AG04449 (cell line): ENCODE data around the gene SIPA1L3.

Source experiments
- CTCF ChIA-PET: fragments of 350-600 bp; formaldehyde crosslinking; extraction: SDS; loops from one replicate; lab custom pipeline; 2021; ENCODE audit warnings: antibody characterized with exemption; lab: Yijun Ruan, JAX
- POLR2A ChIA-PET: fragments of 400-600, 350-600 bp; formaldehyde crosslinking; extraction: SDS; loops from one replicate; lab custom pipeline; 2020; ENCODE audit warnings: antibody characterized with exemption, inconsistent platforms; lab: Yijun Ruan, JAX
- DNase-seq: peaks from one replicate; pipeline ENCODE4 v3.0.0-alpha.2; 2010; ENCODE audit warnings: low read depth, low spot score
- H3K4me3 ChIP-seq: 2 replicates; pipeline ENCODE4 v1.5.1; 2011; ENCODE audit warnings: low read depth, mild to moderate bottlenecking, control low read depth, low read length
- CTCF ChIP-seq: IDR thresholded peaks from one replicate; pipeline ENCODE4 v1.5.1; 2011; ENCODE audit warnings: mild to moderate bottlenecking, moderate library complexity, low read length, control low read depth, inconsistent platforms; ENCODE audit not compliant: insufficient read depth; ENCODE audit errors: missing control alignments

The SIPA1L3 gene

GRCh38 chr19:38248421-38248820, 341.4 kb downstream of the SIPA1L3 start:
- ChIA-PET POLR2A (no interaction called here), CTCF (interaction anchor here (1.1 to 13.3 kb wide), 2 partner anchors 15 to 84 kb away, joined by 4 to 298 read pairs; partner anchors contain the start of gene CATSPERG)
- no peak for DNase-seq
- H3K4me3 ChIP-seq, result no peak overlapping the region
- no peak for TF ChIP-seq CTCF

GRCh38 chr19:38250428-38250820, 343.4 kb downstream of the SIPA1L3 start:
- CTCF ChIA-PET, result interaction anchor here (1.0 to 3.4 kb wide), 3 partner anchors 16 to 85 kb away, joined by 5 to 16 read pairs (median 8); partner anchors contain the start of gene CATSPERG

DNA sequence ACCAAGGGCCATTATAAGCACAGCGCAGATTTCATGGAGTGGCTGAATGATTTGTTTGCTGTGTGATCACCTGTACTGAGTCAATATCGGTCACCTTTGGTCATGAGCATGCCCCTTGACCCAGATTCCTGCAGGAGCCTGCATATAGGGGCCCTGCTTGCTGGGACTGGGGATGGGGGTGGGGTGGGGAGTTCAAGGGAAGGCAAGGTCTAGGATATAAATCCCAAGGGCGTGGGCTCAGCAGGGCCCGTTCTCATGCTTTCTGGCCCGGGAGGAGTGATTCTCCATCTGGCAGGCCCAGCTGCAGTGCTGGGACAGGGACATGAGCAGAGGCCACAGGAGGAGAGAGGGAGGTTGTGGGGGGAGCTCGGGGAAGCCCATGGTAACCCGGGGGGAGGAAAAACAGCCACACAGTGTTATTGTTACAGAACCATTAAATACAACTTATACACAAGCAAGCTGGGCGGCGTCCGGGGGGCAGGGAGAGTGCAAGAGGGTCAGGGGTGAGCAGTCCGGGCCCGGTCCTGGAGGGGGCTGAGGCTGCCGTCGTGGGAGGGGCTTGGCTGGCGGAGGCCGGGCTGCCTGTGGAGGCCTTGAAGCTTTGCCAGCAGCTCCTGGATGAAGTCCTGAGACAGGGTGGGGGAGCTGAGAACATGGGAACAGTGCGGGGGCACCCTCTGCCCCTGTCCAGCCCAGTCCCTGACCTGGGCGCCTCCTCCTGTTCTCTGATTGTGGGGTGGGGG, 344.0 kb downstream of the SIPA1L3 start:
- ChIA-PET CTCF (interaction anchor here (0.7 to 3.4 kb wide), 12 partner anchors 10 to 383 kb away, joined by 3 to 16 read pairs (median 4); partner anchors contain the start of genes CATSPERG, KCNK6 and SPINT2), POLR2A (interaction anchor here (1.8 kb wide), 1 partner anchor 69 kb away, joined by 8 read pairs; the partner anchor contains the start of gene KCNK6)
- TF ChIP-seq CTCF, result no peak
- no peak for DNase-seq
- H3K4me3 ChIP-seq, result no peak overlapping the region

More at GRCh38 chr19:38250428-38250820, 343.4 kb downstream of the SIPA1L3 start:
- no peak for TF ChIP-seq CTCF
- POLR2A ChIA-PET, result no interaction called here
- no peak for DNase-seq
- H3K4me3 ChIP-seq, result no peak overlapping the region

DNA sequence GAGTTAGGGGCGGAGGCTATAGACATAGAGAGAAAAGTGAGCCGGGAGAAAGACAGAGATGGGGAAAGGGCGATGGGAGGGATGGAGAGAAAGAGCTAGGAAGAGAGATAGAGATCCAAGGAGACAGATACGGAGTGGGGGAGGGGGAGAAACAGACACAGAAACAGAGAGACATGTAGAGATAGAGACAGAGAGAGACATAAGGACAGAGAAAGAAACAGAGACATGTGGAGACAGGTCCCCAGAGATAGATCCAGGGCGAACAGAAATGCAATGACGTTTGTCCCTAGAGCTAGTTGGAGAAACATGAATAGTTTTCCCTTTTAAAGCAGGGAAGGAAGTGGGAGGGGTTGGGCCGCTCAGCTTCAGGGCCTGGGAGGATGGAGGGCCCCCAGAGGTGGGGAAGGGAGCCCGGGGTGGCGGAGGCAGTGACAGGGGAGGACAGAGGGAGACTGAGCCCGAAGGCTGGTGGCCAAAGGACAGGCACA, 344.6 kb downstream of the SIPA1L3 start:
- CTCF ChIA-PET, result interaction anchor here (0.7 to 5.8 kb wide), 16 partner anchors 6 to 383 kb away, joined by 3 to 47 read pairs (median 4); partner anchors contain the start of genes CATSPERG, KCNK6 and SPINT2
- H3K4me3 ChIP-seq, result no peak overlapping the region; the same call in 1 of the 2 replicates
- no peak for DNase-seq
- TF ChIP-seq CTCF, result no peak
- POLR2A ChIA-PET, result interaction anchor here (1.8 kb wide), 1 partner anchor 68 kb away, joined by 8 read pairs; the partner anchor contains the start of gene KCNK6

DNA sequence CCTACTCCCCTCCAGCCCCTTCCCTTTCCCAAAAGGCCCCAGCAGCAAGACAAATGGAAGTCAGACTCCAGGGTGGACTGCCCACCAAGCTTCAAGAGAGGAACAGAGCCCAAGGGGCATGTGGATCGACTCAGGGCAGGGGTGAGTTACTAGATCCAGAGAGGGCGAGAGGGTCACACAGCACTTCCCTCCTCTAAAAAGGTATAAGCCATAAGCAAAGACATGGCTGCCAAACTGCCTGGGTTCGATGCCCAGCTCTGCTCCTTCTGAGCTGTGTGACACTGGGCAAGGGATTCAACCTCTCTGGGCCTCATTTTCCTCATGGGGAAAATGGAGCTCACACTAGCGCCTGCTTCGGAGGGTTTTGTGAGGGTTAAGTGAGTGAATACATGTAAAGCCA, 345.4 kb downstream of the SIPA1L3 start:
- ChIA-PET POLR2A (interaction anchor here (1.8 kb wide), 1 partner anchor 67 kb away, joined by 8 read pairs; the partner anchor contains the start of gene KCNK6), CTCF (interaction anchor here (1.1 to 5.8 kb wide), 10 partner anchors 7 to 382 kb away, joined by 3 to 47 read pairs (median 4); partner anchors contain the start of genes KCNK6 and SPINT2)
- no peak for TF ChIP-seq CTCF
- no peak for DNase-seq
- no peak overlapping the region for H3K4me3 ChIP-seq
